Non-pigmented ciliary epithelial cell (primary cell): Measurements from ENCODE around the gene VGF.

Experiments
- DNase-seq: peaks from one replicate; pipeline ENCODE4 v3.0.0-alpha.2; 2010; ENCODE audit warnings: low read depth

Gene VGF

GRCh38 chr7:101185258-101185839 lies 20.0 kb upstream of the VGF start:
- no peak for DNase-seq

- no peak for DNase-seq
These were observed 14.9 kb upstream of the VGF start, which contains the start of gene NAT16 for GRCh38 chr7:101180130-101180755. TSS of gene NAT16 (minus strand) at chr7:101180293. CDS start at chr7:101174807, 5,486 bp downstream.

- DNase-seq, result no peak
These were observed 14.3 kb upstream of the VGF start for GRCh38 chr7:101179713-101180112.

GRCh38 chr7:101179117-101179516 lies 13.7 kb upstream of the VGF start:
- no peak for DNase-seq

GRCh38 chr7:101177644-101178043 lies 12.3 kb upstream of the VGF start:
- DNase-seq, result no peak

- no peak for DNase-seq
These were observed 10.3 kb upstream of the VGF start for GRCh38 chr7:101175664-101176063.

- no peak for DNase-seq
These were observed 9.0 kb upstream of the VGF start for GRCh38 chr7:101174322-101174854.

GRCh38 chr7:101173752-101174244 lies 8.4 kb upstream of the VGF start:
- no peak for DNase-seq

GRCh38 chr7:101172854-101173751 lies 7.7 kb upstream of the VGF start:
- no peak for DNase-seq

GRCh38 chr7:101172005-101172853 lies 6.9 kb upstream of the VGF start:
- no peak for DNase-seq

- DNase-seq, result no peak
These were observed 6.1 kb upstream of the VGF start for GRCh38 chr7:101171442-101171837.

- no peak for DNase-seq
These were observed 5.5 kb upstream of the VGF start for GRCh38 chr7:101170617-101171441.

- DNase-seq, result no peak
These were observed 4.6 kb upstream of the VGF start for GRCh38 chr7:101169838-101170551.

GRCh38 chr7:101169110-101169837 lies 3.9 kb upstream of the VGF start:
- no peak for DNase-seq

GRCh38 chr7:101168412-101169049 lies 3.2 kb upstream of the VGF start:
- no peak for DNase-seq

GRCh38 chr7:101167645-101168411 lies 2.5 kb upstream of the VGF start:
- DNase-seq, result no peak

GRCh38 chr7:101166909-101167644 lies 1.7 kb upstream of the VGF start:
- DNase-seq, result no peak

GRCh38 chr7:101166648-101166908 lies 1.2 kb upstream of the VGF start:
- no peak for DNase-seq
